GM12878 (cell line): ENCODE measurements around the gene LRRC40. TPM values are rescaled to one million over a fixed set of nuclear protein-coding genes. Genes with fewer than 3 reads are reported as not detected.

Experiments used
- ATAC-seq: fragments of 200-7000 bp; cut with Tn5 transposase; 3 replicates; pipeline ENCODE4 v1.9.1; 2020; ENCODE audit warnings: mild to moderate bottlenecking, moderate library complexity
- BruUV-seq: library from RNA; stranded (reverse); fragments of 400-500 nt; replicated peaks from 2 replicates; lab custom pipeline; 2021; lab: Mats Ljungman, UMichigan
- CTCF ChIA-PET: fragments of 300-600 bp; sonication (Branson Sonifier 250); formaldehyde crosslinking; extraction: SDS; loops from one replicate; lab custom pipeline; 2021; ENCODE audit warnings: inconsistent platforms; lab: Yijun Ruan, JAX
- POLR2A ChIA-PET: fragments of 350-600 bp; formaldehyde crosslinking; extraction: SDS; loops from one replicate; lab custom pipeline; 2021; ENCODE audit warnings: inconsistent platforms; lab: Charles Lee
- RAD21 ChIA-PET: fragments of 300-600 bp; sonication (Branson Sonifier 250); formaldehyde crosslinking; loops from one replicate; lab custom pipeline; 2023; ENCODE audit warnings: antibody characterized with exemption; ENCODE audit not compliant: unreplicated experiment; lab: Charles Lee
- SMC1A ChIA-PET: fragments of 300-600 bp; sonication (Branson Sonifier 250); formaldehyde crosslinking; loops from one replicate; lab custom pipeline; 2023; ENCODE audit not compliant: unreplicated experiment, uncharacterized antibody; lab: Charles Lee
- DNase-seq: peaks from one replicate; pipeline ENCODE4 v3.0.0-alpha.2; 2011; ENCODE audit warnings: low read depth, low spot score
- FAIRE-seq: peaks from 3 replicates; lab custom pipeline; 2011; peaks lifted over from hg19 to GRCh38; lab: Jason Lieb, UNC
- H2AFZ ChIP-seq: 2 replicates; pipeline ENCODE4 v1.6.0; 2011; ENCODE audit warnings: low read depth, low read length, control low read depth; ENCODE audit not compliant: control insufficient read depth
- H3K27ac ChIP-seq: 2 replicates; pipeline ENCODE4 v1.5.1; 2011; ENCODE audit warnings: control low read depth; ENCODE audit not compliant: control insufficient read depth, insufficient read depth
- H3K27me3 ChIP-seq, 2 experiments: replicated peaks in 1 of 2; 2 replicates each; pipeline versions ENCODE4 v1.6.0 to v1.6.1; 2011; ENCODE audit warnings: low read length in 1 of 2; ENCODE audit not compliant: control insufficient read depth in 2 of 2, insufficient read depth in 2 of 2
- H3K36me3 ChIP-seq, 2 experiments: 2 replicates each; pipeline ENCODE4 v1.5.1; 2011; ENCODE audit warnings: low read length in 1 of 2; ENCODE audit not compliant: control insufficient read depth in 2 of 2, insufficient read depth in 2 of 2
- H3K4me1 ChIP-seq: 2 replicates; pipeline ENCODE4 v1.6.1; 2011; ENCODE audit warnings: mild to moderate bottlenecking, low read length, moderate library complexity, mixed read lengths; ENCODE audit not compliant: control insufficient read depth, insufficient read depth
- H3K4me2 ChIP-seq: 2 replicates; pipeline ENCODE4 v1.6.0; 2011; ENCODE audit warnings: control low read depth; ENCODE audit not compliant: control insufficient read depth, insufficient read depth
- H3K4me3 ChIP-seq: fragments of 200-600 bp; sonication (generic); 2 replicates; pipeline ENCODE4 v1.5.1; 2016
- H3K79me2 ChIP-seq: 2 replicates; pipeline ENCODE4 v1.6.0; 2011; ENCODE audit warnings: low read length; ENCODE audit not compliant: control insufficient read depth, insufficient read depth
- H3K9ac ChIP-seq: 2 replicates; pipeline ENCODE4 v1.8.0; 2011; ENCODE audit warnings: low read length, control low read depth, mixed read lengths; ENCODE audit not compliant: control insufficient read depth, insufficient read depth
- H3K9me3 ChIP-seq: replicated peaks from 3 replicates; pipeline ENCODE4 v1.5.1; 2011; ENCODE audit warnings: mild to moderate bottlenecking, low read length; ENCODE audit not compliant: control insufficient read depth, insufficient read depth
- H4K20me1 ChIP-seq: 2 replicates; pipeline ENCODE4 v1.6.0; 2011; ENCODE audit not compliant: control insufficient read depth, insufficient read depth
- BCLAF1 ChIP-seq: fragments of 450-650 bp; IDR thresholded peaks from 2 replicates; pipeline ENCODE4 v1.6.1; 2017; ENCODE audit warnings: antibody characterized with exemption, mild to moderate bottlenecking, moderate library complexity
- BHLHE40 ChIP-seq, 2 experiments: fragments of 450-650 bp in 1 of 2; IDR thresholded peaks; 2 replicates each; pipeline ENCODE4 v1.6.1; 2011 to 2017; ENCODE audit warnings: low read depth in 2 of 2, borderline replicate concordance in 1 of 2, improper control_type of control experiment in 1 of 2, low read length in 1 of 2, mild to moderate bottlenecking in 1 of 2
- BMI1 ChIP-seq: fragments of 450-650 bp; IDR thresholded peaks from 2 replicates; pipeline ENCODE4 v1.6.1; 2016; ENCODE audit warnings: mild to moderate bottlenecking, moderate library complexity, borderline replicate concordance
- ELK1 ChIP-seq: IDR thresholded peaks from 2 replicates; pipeline ENCODE4 v1.6.1; 2012; ENCODE audit warnings: low read depth, low read length, improper control_type of control experiment
- ESRRA ChIP-seq: IDR thresholded peaks from 2 replicates; pipeline ENCODE4 v1.6.1; 2012; ENCODE audit warnings: mild to moderate bottlenecking, low read length, improper control_type of control experiment
- FOXK2 ChIP-seq: fragments of 450-650 bp; IDR thresholded peaks from 2 replicates; pipeline ENCODE4 v1.6.1; 2017; ENCODE audit warnings: mild to moderate bottlenecking, moderate library complexity
- HDGF ChIP-seq: fragments of 450-650 bp; IDR thresholded peaks from 2 replicates; pipeline ENCODE4 v1.6.1; 2016; ENCODE audit warnings: antibody characterized with exemption
- IKZF1 ChIP-seq: fragments of 450-650 bp; conservative IDR thresholded peaks from 2 replicates; pipeline ENCODE4 v1.6.1; 2017; ENCODE audit warnings: antibody characterized with exemption, mild to moderate bottlenecking
- KLF5 ChIP-seq: fragments of 450-650 bp; IDR thresholded peaks from 2 replicates; pipeline ENCODE4 v1.6.1; 2014; ENCODE audit warnings: mild to moderate bottlenecking; ENCODE audit not compliant: partially characterized antibody
- NFXL1 ChIP-seq: fragments of 450-650 bp; IDR thresholded peaks from 2 replicates; pipeline ENCODE4 v1.6.1; 2017; ENCODE audit warnings: antibody characterized with exemption, mild to moderate bottlenecking, borderline replicate concordance
- NR2C1 ChIP-seq: fragments of 450-650 bp; IDR thresholded peaks from 2 replicates; pipeline ENCODE4 v1.6.1; 2017; ENCODE audit warnings: antibody characterized with exemption, mild to moderate bottlenecking, moderate library complexity
- NRF1 ChIP-seq: conservative IDR thresholded peaks from 2 replicates; pipeline ENCODE4 v1.6.1; 2011; ENCODE audit warnings: mild to moderate bottlenecking, low read depth, low read length, improper control_type of control experiment
- POLR2A ChIP-seq: IDR thresholded peaks from 2 replicates; pipeline ENCODE4 v1.6.1; 2011; ENCODE audit warnings: low read depth, mild to moderate bottlenecking, low read length
- RCOR1 ChIP-seq: conservative IDR thresholded peaks from 2 replicates; pipeline ENCODE4 v1.6.1; 2012; ENCODE audit warnings: low read depth, low read length, improper control_type of control experiment
- RELA ChIP-seq: fragments of 450-650 bp; IDR thresholded peaks from 2 replicates; pipeline ENCODE4 v1.8.0; 2014; ENCODE audit warnings: borderline replicate concordance; ENCODE audit not compliant: partially characterized antibody
- RFX5 ChIP-seq: IDR thresholded peaks from 2 replicates; pipeline ENCODE4 v1.6.1; 2011; ENCODE audit warnings: low read depth, low read length, improper control_type of control experiment
- SMARCA5 ChIP-seq: fragments of 450-650 bp; IDR thresholded peaks from 2 replicates; pipeline ENCODE4 v1.6.1; 2017; ENCODE audit warnings: mild to moderate bottlenecking
- SREBF2 ChIP-seq: IDR thresholded peaks from 2 replicates; pipeline ENCODE4 v1.6.1; 2012; ENCODE audit warnings: mild to moderate bottlenecking, low read length
- STAT1 ChIP-seq: fragments of 450-650 bp; conservative IDR thresholded peaks from 2 replicates; pipeline ENCODE4 v1.6.1; 2014; ENCODE audit warnings: antibody characterized with exemption, mild to moderate bottlenecking
- TBL1XR1 ChIP-seq: IDR thresholded peaks from 2 replicates; pipeline ENCODE4 v1.6.1; 2012; ENCODE audit warnings: low read depth, low read length, improper control_type of control experiment
- TCF12 ChIP-seq: IDR thresholded peaks from 2 replicates; pipeline ENCODE4 v1.6.1; 2011; ENCODE audit warnings: low read depth, mild to moderate bottlenecking, low read length
- ZNF217 ChIP-seq: fragments of 450-650 bp; IDR thresholded peaks from 2 replicates; pipeline ENCODE4 v1.6.1; 2017; ENCODE audit warnings: antibody characterized with exemption, mild to moderate bottlenecking
- ZZZ3 ChIP-seq: IDR thresholded peaks from 2 replicates; pipeline ENCODE4 v1.6.1; 2011; ENCODE audit warnings: low read depth; ENCODE audit not compliant: control insufficient read depth, insufficient read length
- whole genome bisulfite sequencing: methylation state at CpG from one replicate; pipeline ENCODE4 v1.1.6; 2016; ENCODE audit warnings: low lambda C conversion rate; ENCODE audit not compliant: insufficient replicate concordance, insufficient coverage; ENCODE audit errors: missing lambda C conversion rate; 5-methylcytosine and 5-hydroxymethylcytosine counted together
- in situ Hi-C: fragments of 300-500 bp; cut with MboI; formaldehyde crosslinking; loops from 9 replicates; pipeline ENCODE4 v1.14.3; 2018; ENCODE audit warnings: mixed read lengths
- intact Hi-C: fragments of 100-400 bp; cut with micrococcal nuclease; formaldehyde crosslinking; loops from one replicate; pipeline ENCODE4 v1.14.2; 2022; ENCODE audit not compliant: unreplicated experiment
- polyA plus RNA-seq, 11 experiments: library from polyadenylated mRNA; depleted of rRNA in 4 of 11; unstranded in 6 of 11; stranded (reverse) in 5 of 11; fragments of >200 nt; fragmentation: Nextera tagmentation in 4 of 11; fragmentation: Illumina TruSeq in 1 of 11; extraction: Ambion mirVana in 4 of 11; extraction: Trizol in 1 of 11; gene quantifications; 1 replicate in 1 of 11; 2 replicates in 10 of 11; pipeline versions ENCODE4 v1.2.1 to v1.2.3, GENCODE V29; 2011 to 2016; ENCODE audit warnings: inconsistent platforms in 2 of 11, missing spikeins in 2 of 11, low read depth in 1 of 11
- total RNA-seq, 4 experiments: library from RNA; depleted of rRNA in 3 of 4; stranded (reverse); fragments of >200 nt in 3 of 4; fragmentation: Illumina TruSeq in 1 of 4; extraction: Trizol in 1 of 4; gene quantifications; 2 replicates each; pipeline versions ENCODE4 v1.2.1 to v1.2.3, GENCODE V29; 2013 to 2021

Gene LRRC40
- total and polyA plus RNA-seq, 10 of the 15 experiments (the other 5 are each of a cell fraction or from before 2014, with no cell fraction given): 19.5 to 44.3 (median 30.9) TPM

- no peak for TF ChIP-seq NRF1
- no peak for TF ChIP-seq NR2C1
- no peak for TF ChIP-seq STAT1
- no peak for TF ChIP-seq RELA
- TF ChIP-seq, all 136 proteins: peak for 0
Measured at GRCh38 chr1:70168283-70168682, 37.1 kb downstream of the LRRC40 start (continued).

- Histone ChIP-seq H3K4me2 (no peak overlapping the region), H2AFZ (no peak overlapping the region), H3K27me3 (no peaks in the 10 kb centered on the region), H3K27ac (no peak overlapping the region), H3K79me2 (no peaks in the 10 kb centered on the region), H3K36me3 (peaks cover 1 to 3% of the 10 kb centered on the region in 2 experiments; a peak in 3 of 4 replicates), H3K4me3 (no peak overlapping the region), H3K9me3 (no peaks in the 10 kb centered on the region)
- in situ Hi-C loops: no loop called here
- BruUV-seq: no TSS peak
- POLR2A ChIA-PET: no interaction called here
- intact Hi-C loops: no loop called here
- WGBS: 82% methylated on average over 4 of the region's 4 CpGs
- SMC1A ChIA-PET: interaction anchor here (1.0 kb wide), 1 partner anchor 27 kb away, joined by 4 read pairs; no protein-coding TSS in a partner anchor
- CTCF ChIA-PET: interaction anchor here (1.2 kb wide), 1 partner anchor 10 kb away, joined by 4 read pairs; no protein-coding TSS in a partner anchor
- TF ChIP-seq HDGF (no peak), BMI1 (no peak), SMARCA5 (no peak), IKZF1 (no peak), TBL1XR1 (no peak), RFX5 (no peak), POLR2A (no peak), NFXL1 (no peak), ZZZ3 (no peak), ZNF217 (no peak), SREBF2 (no peak), BHLHE40 (IDR thresholded peaks at IDR 0.05; ENCODE audit: borderline replicate concordance in 1 of 2, low read depth in 2 of 2, low read length in 1 of 2) (no peak), ESRRA (no peak), RCOR1 (no peak), RELA (no peak), ELK1 (no peak), KLF5 (no peak), BCLAF1 (no peak), FOXK2 (no peak), TCF12 (no peak)
- TF ChIP-seq, all 136 proteins: peak for 0
- H3K9ac ChIP-seq: no peak overlapping the region
- no peaks in the 10 kb centered on the region for H3K4me1 ChIP-seq
- ATAC-seq: peak; percentile 39
- DNase-seq: peak; percentile 1
- H4K20me1 ChIP-seq: no peaks in the 10 kb centered on the region
- RAD21 ChIA-PET: no interaction called here
- no peak for FAIRE-seq
Measured at GRCh38 chr1:70164350-70164749, 41.0 kb downstream of the LRRC40 start.
